ENCODE data around the gene MCF2L2.
A peak's percentile ranks its signal among the peaks of the same experiment; 100 is the strongest.
"Not testable (repeated sequence)": the region's sequence is repeated elsewhere in the genome, so short reads cannot be mapped to it uniquely, and the experiment has no call there.

MCF2L2 gene, protein sequence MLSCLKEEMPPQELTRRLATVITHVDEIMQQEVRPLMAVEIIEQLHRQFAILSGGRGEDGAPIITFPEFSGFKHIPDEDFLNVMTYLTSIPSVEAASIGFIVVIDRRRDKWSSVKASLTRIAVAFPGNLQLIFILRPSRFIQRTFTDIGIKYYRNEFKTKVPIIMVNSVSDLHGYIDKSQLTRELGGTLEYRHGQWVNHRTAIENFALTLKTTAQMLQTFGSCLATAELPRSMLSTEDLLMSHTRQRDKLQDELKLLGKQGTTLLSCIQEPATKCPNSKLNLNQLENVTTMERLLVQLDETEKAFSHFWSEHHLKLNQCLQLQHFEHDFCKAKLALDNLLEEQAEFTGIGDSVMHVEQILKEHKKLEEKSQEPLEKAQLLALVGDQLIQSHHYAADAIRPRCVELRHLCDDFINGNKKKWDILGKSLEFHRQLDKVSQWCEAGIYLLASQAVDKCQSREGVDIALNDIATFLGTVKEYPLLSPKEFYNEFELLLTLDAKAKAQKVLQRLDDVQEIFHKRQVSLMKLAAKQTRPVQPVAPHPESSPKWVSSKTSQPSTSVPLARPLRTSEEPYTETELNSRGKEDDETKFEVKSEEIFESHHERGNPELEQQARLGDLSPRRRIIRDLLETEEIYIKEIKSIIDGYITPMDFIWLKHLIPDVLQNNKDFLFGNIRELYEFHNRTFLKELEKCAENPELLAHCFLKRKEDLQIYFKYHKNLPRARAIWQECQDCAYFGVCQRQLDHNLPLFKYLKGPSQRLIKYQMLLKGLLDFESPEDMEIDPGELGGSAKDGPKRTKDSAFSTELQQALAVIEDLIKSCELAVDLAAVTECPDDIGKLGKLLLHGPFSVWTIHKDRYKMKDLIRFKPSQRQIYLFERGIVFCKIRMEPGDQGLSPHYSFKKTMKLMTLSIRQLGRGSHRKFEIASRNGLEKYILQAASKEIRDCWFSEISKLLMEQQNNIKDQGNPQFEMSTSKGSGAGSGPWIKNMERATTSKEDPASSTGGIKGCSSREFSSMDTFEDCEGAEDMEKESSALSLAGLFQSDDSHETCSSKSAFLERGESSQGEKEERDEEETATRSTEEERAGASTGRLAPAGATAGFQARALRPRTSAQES
- 0.04 to 1.7 (median 0.37) reads per million in 18 experiments for total RNA-seq

GRCh38 chr3:183428447-183429211, at the start of gene MCF2L2:
TSS of gene MCF2L2 (minus strand) at chr3:183428619. CDS start at chr3:183427977, 642 bp downstream.
- peak in 1 of 2 donors; percentile 15 for DNase-seq

GRCh38 chr3:183477801-183478456, 49.5 kb upstream of the MCF2L2 start:
- no peak for DNase-seq

GRCh38 chr3:183475764-183476162, 47.3 kb upstream of the MCF2L2 start:
- DNase-seq, result not testable (repeated sequence)

DNA sequence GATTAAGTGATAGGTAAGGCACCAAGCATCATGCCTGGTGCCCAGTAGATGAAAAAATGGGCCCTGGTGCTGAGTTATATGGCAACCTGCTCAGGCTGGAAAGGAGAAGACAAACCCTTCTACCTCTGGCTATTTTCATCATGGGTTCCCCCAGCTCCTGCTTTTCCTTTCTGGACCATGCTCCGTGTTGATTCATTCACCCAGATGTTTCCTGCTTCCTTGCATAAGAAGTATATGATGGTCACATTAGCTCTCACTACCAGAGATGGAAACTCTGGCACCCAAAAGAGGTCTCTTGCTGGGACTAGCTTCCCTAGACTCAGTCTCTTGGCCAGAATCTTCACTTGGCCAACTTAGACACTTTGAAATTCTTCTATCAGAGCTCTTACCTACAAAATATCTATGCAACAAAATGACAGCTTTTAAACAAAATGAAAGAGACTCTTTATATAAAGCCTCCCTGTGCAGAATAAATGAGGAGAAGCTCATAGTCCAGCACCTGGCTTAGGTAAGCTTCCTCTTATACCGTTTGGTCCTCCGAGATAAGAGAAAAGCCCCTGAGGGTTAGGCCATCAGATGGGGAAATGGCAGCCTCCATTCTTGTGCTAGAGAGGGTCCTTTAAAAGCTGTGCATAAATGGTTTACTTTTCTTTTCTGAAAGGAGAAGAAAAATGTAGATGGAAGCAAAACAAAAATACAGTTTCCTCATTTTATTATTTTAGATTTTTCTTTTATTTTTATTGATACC, 46.8 kb upstream of the MCF2L2 start:
- no peak for DNase-seq

GRCh38 chr3:183473969-183474368, 45.5 kb upstream of the MCF2L2 start:
- no peak for DNase-seq

DNA sequence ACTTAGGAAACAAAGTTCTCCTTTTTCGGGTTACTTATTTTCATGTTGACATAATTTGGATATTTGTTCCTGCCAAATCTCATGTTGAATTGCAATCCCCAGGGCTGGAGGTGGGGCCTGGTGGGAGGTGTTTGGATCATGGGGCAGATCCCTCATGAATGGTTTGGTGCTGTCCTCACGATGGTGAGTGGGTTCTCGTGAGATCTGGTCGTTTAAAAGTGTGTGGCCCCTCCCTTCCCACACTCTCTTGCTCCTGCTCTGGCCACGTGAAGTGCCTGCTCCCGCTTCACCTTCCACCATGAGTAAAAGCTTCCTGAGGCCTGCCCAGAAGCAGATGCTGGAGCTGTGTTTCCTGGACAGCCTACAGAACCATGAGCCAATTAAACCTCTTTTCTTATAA, 43.7 kb upstream of the MCF2L2 start:
- no peak for DNase-seq

DNA sequence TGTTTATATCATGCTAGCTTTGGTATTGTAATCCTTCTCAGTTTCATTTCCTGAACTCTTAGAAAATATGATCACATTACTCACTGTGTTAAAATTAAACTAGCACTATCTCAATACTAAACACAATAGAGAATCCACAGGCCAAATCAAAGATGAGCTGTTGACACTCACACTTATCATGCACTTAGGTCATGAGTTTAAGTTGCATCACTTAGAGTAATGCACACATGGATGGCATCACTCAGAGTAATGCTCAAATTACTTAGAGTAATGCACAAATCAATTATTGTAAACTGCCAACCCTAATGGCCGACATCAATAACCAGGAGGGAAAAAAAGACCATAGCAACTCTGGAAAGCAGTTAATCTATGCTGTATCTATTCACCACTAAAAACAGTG, 40.0 kb upstream of the MCF2L2 start:
- no peak for DNase-seq

GRCh38 chr3:183466575-183466974, 38.2 kb upstream of the MCF2L2 start:
- DNase-seq, result no peak

DNA sequence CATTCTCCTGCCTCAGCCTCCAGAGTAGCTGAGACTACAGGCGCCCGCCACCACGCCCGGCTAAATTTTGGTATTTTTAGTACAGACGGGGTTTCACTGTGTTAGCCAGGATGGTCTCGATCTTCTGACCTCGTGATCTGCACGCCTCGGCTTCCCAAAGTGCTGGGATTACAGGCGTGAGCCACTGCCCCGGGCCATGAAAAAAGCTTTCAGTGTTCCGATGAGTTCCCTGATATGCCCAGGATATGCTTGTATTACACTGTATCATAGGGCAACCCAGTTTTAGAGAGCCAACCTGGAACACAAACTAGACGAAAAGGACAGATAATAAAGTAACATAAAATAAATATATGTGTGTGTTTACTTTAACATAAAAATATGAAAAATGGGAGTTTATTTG, 37.3 kb upstream of the MCF2L2 start:
- DNase-seq, result not testable (repeated sequence)

DNA sequence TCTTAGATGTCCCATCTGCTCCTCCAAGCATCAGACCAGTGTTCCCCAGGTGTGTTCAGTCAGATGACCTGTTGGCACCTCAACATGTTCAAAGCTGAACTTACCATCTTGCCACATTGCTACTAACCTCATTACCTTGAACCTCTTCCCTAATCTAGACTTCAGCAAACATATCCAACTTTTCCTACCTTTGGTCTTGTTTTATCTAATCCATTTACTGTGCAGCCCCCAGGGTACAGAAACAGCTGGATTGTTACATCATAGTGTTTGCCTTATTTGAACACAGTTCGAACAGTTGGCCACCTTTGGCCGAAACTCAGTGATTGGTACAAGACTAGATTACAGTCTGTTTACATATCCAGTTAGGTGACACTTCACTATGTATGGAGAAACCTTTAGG, 36.1 kb upstream of the MCF2L2 start:
- DNase-seq, result no peak

DNA sequence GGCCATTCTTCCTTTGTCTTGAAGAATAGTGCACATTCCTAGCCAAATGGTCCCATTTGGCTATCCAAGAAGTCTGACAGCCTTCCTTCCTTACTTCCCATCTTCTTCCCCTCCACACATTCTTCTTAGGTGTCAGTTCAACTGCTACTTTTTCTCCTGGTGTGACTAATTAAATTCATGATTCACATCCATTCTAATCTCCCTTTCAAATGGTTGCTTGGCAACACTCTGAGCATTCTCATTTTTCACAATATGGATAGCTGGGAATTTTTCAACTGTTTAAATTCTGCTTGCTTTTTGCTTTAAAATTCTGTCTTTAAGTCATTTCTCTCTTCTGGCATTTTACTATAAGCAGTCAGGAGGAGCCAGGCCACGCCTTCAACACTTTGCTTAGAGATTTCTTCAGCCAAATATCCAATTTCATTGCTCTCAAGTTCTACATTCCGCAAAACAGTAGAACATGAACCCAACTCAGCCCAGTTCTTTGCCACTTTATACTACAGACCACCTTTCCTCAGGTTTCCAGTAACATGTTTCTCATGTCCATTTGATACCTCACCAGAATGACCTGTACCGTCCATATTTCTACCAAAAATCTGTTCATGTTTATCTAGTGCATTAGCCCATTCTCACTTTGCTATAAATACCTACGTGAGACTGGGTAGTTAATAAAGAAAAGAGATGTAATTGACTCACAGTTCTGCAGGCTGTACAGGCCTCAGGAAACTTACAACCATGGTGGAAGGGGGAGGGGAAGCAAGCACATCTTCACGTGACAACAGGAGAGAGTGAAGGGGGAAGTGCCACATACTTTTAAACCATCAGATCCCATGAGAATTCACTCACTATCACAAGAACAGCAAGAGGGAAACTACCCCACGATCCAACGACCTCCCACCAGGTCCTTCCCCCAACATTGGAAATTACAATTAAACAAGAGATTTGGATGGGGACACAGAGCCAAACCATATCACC, 31.9 kb upstream of the MCF2L2 start:
- no peak for DNase-seq

DNA sequence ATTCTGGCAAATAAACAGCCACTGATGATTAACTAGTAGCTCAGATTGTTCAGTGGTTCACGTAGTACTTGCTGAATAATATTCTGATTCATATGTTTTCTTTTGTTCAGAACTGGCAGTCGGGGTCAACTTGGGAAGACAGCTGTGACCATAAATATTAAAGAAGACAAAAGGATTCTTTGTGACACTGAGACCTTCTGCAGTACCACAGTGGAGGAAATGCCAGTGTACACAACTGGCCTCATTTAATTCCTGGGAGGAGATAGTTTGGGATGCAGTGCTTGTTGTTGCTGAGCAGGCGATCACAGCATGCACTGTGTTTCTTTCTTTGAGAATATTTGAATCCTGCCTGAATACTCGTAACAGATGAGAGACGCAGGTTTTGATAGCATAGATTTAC, 26.7 kb upstream of the MCF2L2 start:
- DNase-seq, result no peak

- DNase-seq, result no peak
These were observed 25.6 kb upstream of the MCF2L2 start for GRCh38 chr3:183454064-183454463.

DNA sequence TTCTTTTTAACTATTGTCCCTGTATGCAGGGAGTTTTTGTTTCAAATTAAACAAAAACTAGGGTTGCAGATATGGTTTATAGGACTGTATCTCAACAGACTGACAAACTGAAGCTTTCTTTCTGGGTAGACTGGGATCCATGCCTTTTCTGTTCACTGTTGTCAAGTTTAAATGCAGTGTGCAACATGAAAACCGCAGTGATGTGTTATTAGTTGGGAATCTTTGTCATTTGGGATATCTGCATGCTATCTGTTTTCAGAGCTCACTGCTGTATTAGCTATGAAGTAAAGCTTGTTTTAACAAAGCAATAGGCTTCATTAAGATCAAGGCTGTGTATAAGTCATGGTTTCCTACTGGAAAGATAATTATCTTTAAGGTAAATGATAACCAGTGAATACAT, 21.4 kb upstream of the MCF2L2 start:
- no peak for DNase-seq

DNA sequence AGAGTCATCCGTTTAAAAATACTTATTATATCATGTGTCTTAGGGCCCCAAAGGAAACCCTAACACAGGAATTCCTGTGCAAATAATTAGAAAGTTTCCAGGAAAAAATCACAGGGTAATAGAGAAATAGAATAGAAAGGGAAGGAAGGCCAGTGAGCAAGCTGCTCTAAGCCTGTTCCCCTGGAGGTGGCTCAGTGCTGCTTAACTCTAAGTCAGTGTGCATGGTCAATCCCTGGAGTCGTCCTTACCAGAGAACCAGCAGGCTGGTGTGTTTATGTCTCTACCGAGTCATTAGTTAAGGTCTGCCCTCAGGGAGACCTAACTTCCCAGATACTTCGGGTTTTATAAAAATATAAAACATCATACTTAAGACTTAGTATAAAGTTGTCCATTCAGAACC, 21.0 kb upstream of the MCF2L2 start:
- peak in 1 of 2 donors; percentile 12 for DNase-seq

DNA sequence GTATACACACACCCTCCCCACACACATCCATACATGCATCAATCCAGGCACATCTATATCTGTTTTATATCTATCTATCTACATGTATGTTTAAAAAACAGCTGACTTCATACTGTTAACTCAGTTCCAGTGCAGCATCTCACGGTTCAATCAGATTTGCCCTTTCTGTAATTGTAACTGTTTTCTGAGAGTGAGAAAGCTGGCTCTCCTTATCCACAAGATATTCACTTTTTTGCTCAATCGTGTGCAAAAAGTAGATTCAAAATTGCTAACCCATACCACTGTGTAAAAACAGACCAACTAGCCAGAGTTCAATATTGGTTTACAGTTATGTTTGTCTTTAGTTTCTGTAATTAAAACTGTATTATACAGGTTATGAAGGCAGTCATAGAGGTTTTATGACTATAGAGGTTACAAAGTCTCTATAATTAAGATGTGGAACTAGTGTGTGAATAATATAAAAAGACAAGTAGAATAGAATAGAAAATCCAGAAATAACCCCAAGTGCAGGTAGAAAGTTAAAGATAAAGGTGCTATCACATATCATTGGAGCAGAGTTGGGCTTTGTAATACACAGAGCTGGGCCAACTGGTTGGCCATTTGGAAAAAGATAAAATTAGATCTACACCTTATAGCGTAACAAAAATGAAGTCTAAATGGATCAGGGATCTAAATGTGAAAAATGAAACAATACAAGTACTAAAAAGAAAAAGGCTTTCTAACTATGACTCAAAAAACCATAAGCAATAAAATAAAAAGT, 20.1 kb upstream of the MCF2L2 start:
- DNase-seq, result no peak

DNA sequence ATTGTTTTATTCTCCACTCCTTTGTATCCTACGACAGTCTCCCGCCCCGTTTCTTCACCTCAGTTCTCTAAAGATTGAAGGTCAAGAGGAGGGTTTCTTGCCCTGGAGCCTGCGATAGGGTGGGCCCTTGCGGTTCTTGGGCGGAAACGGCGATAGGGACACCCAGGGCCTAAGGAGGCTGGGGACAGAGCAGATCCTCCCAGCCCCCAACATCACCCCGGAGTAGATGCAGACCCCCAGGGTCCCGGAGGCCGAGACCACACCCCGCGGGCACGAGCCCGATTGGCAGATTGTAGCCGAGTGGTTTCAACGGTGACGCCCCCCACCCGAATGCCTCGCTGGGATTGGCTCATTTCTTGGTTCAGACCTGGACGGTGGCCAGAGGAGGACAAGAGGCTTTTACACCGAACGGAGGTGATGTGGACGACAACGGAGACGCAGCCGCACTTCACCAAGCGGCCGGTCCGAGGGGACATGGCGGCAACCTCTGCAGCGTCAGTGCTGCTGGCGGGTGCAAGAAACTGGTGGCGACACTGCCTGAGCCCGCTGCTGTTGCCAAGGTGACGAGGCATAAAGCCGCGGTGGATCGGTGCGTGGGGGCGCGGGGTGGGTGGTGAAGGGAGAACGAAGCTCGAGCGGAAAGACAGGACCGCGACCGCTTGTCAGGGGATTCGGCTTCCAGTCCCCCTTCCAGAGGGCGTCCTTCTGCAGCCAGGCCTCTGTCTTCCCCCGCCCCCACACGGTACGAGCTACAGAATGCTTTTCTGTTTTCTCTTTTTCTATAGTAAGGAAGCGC, 19.0 kb upstream of the MCF2L2 start:
- DNase-seq, result peak; percentile 91 to 93

DNA sequence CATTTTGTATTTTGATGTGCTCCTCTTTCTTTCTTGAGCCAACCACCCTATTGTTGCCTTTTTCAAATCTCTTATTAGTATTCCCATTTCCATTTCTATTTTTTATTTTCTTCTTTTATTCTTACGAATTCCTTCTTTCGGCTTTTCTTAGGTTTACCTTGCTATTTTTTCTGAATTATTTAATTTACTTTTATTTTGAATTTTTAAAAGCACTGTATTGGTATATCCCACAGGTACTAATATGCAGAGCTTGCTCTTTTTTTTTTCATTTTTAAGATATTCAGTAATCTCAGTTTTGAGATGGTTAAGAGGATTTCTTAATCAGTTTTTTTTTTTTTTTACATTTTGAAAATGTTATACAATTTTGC, 18.4 kb upstream of the MCF2L2 start:
- no peak for DNase-seq

All from inflammatory macrophage (primary cell).